HepG2 (cell line): ENCODE results near the gene PAPPA. TPM values are rescaled to one million over a fixed set of nuclear protein-coding genes. Genes with fewer than 3 reads are reported as not detected.

ENCODE experiments used
- ATAC-seq: fragments of 200-7000 bp; cut with Tn5 transposase; 3 replicates; pipeline ENCODE4 v1.9.1; 2020; ENCODE audit warnings: mild to moderate bottlenecking, moderate library complexity
- BruUV-seq: library from RNA; stranded (reverse); fragments of 400-500 nt; replicated peaks from 2 replicates; lab custom pipeline; 2021; lab: Mats Ljungman, UMichigan
- CTCF ChIA-PET: fragments of 300-600 bp; formaldehyde crosslinking; extraction: SDS; loops from one replicate; lab custom pipeline; 2021; ENCODE audit warnings: low total read pairs, inconsistent platforms, low intra/inter-chr PET ratio; lab: Yijun Ruan, JAX
- POLR2A ChIA-PET: fragments of 350-600 bp; sonication (Branson Sonifier 250); formaldehyde crosslinking; loops from one replicate; lab custom pipeline; 2020; ENCODE audit warnings: antibody characterized with exemption, inconsistent platforms; lab: Yijun Ruan, JAX
- DNase-seq: peaks from one replicate; pipeline ENCODE4 v3.0.0-alpha.2; 2015; ENCODE audit warnings: low spot score
- FAIRE-seq: peaks from 3 replicates; lab custom pipeline; 2011; peaks lifted over from hg19 to GRCh38; lab: Jason Lieb, UNC
- H2AFZ ChIP-seq: one replicate; pipeline ENCODE4 v1.6.1; 2011; ENCODE audit warnings: low read length, inconsistent platforms
- H3K27ac ChIP-seq: fragments of 300-600 bp; 3 replicates; pipeline ENCODE4 v1.8.0; 2011; ENCODE audit warnings: mixed run types, mild to moderate bottlenecking, mixed read lengths, low read length, inconsistent platforms; ENCODE audit not compliant: insufficient read depth; ENCODE audit errors: extremely low read length
- H3K27me3 ChIP-seq, 2 experiments: fragments of 200-600 bp in 1 of 2; 2 replicates in 1 of 2; 3 replicates in 1 of 2; pipeline versions ENCODE4 v1.6.0 to v1.8.0; 2011; ENCODE audit warnings: low read length in 2 of 2, mild to moderate bottlenecking in 2 of 2, moderate library complexity in 2 of 2, inconsistent platforms in 1 of 2; ENCODE audit not compliant: insufficient read depth in 2 of 2, control insufficient read depth in 1 of 2
- H3K36me3 ChIP-seq, 2 experiments: fragments of 200-600 bp in 1 of 2; replicated peaks in 1 of 2; 2 replicates in 1 of 2; 3 replicates in 1 of 2; pipeline versions ENCODE4 v1.5.1 to v1.8.0; 2011; ENCODE audit warnings: low read length in 2 of 2, inconsistent platforms in 1 of 2; ENCODE audit not compliant: insufficient read depth in 2 of 2, control insufficient read depth in 1 of 2
- H3K4me1 ChIP-seq: 2 replicates; pipeline ENCODE4 v1.5.1; 2012; ENCODE audit warnings: low read length, inconsistent platforms; ENCODE audit not compliant: insufficient read depth
- H3K4me2 ChIP-seq: 2 replicates; pipeline ENCODE4 v1.6.0; 2011; ENCODE audit warnings: low read depth, low read length, inconsistent platforms
- H3K4me3 ChIP-seq, 3 experiments: fragments of 200-600 bp in 1 of 3; sonication (generic), shearing (Covaris generic) in 1 of 3; replicated peaks in 1 of 3; 2 replicates each; pipeline ENCODE4 v1.5.1; 2011 to 2016; ENCODE audit warnings: low read length in 3 of 3, inconsistent platforms in 2 of 3, low read depth in 2 of 3, mild to moderate bottlenecking in 2 of 3, control low read depth in 1 of 3, mixed read lengths in 1 of 3; ENCODE audit not compliant: insufficient read depth in 1 of 3
- H3K79me2 ChIP-seq: one replicate; pipeline ENCODE4 v1.6.1; 2011; ENCODE audit warnings: low read length, inconsistent platforms; ENCODE audit not compliant: insufficient read depth
- H3K9ac ChIP-seq: 2 replicates; pipeline ENCODE4 v1.6.0; 2011; ENCODE audit warnings: mild to moderate bottlenecking, low read depth, low read length, inconsistent platforms; ENCODE audit not compliant: insufficient read depth
- H3K9me3 ChIP-seq: 2 replicates; pipeline ENCODE4 v1.5.1; 2012; ENCODE audit warnings: mild to moderate bottlenecking, low read length
- H4K20me1 ChIP-seq: 2 replicates; pipeline ENCODE4 v1.6.0; 2011; ENCODE audit warnings: inconsistent platforms, mild to moderate bottlenecking, low read length, moderate library complexity; ENCODE audit not compliant: insufficient read depth
- DNMT1 ChIP-seq: sonication (generic); formaldehyde crosslinking; IDR thresholded peaks from 2 replicates; pipeline ENCODE4 v1.5.1; 2020; ENCODE audit warnings: mild to moderate bottlenecking, missing genetic modification reagents
- EHMT2 ChIP-seq: fragments of 200-600 bp; sonication (generic); IDR thresholded peaks from 2 replicates; pipeline ENCODE4 v1.7.0; 2017; ENCODE audit warnings: antibody characterized with exemption, low read depth, low read length, borderline replicate concordance
- GLMP ChIP-seq: sonication (generic); formaldehyde crosslinking; IDR thresholded peaks from 2 replicates; pipeline ENCODE4 v1.9.0; 2021; ENCODE audit warnings: missing genetic modification reagents, mild to moderate bottlenecking, borderline replicate concordance
- HMGA1 ChIP-seq: sonication (generic); formaldehyde crosslinking; conservative IDR thresholded peaks from 2 replicates; pipeline ENCODE4 v1.4.0; 2020; ENCODE audit warnings: missing genetic modification reagents
- MYNN ChIP-seq: sonication (generic); formaldehyde crosslinking; IDR thresholded peaks from 2 replicates; pipeline ENCODE4 v1.4.0; 2020; ENCODE audit warnings: mild to moderate bottlenecking, low read depth, missing genetic modification reagents
- MYPOP ChIP-seq: sonication (generic); formaldehyde crosslinking; IDR thresholded peaks from 2 replicates; pipeline ENCODE4 v1.8.1; 2023; ENCODE audit warnings: mild to moderate bottlenecking, moderate library complexity, missing genetic modification reagents
- POLR2G ChIP-seq: fragments of 200-400 bp; formaldehyde crosslinking; IDR thresholded peaks from 2 replicates; pipeline ENCODE4 v1.6.1; 2018; ENCODE audit warnings: mild to moderate bottlenecking, low read depth, low read length, moderate library complexity
- RBM39 ChIP-seq: fragments of 200-400 bp; formaldehyde crosslinking; IDR thresholded peaks from one replicate; pipeline ENCODE4 v1.6.1; 2018; ENCODE audit warnings: antibody characterized with exemption, mild to moderate bottlenecking, low read depth, low read length; ENCODE audit not compliant: poor library complexity, severe bottlenecking
- RFX5 ChIP-seq: IDR thresholded peaks from 2 replicates; pipeline ENCODE4 v1.6.1; 2011; ENCODE audit warnings: low read depth, low read length, improper control_type of control experiment
- STAT5B ChIP-seq: sonication (generic); formaldehyde crosslinking; IDR thresholded peaks from 2 replicates; pipeline ENCODE4 v1.4.0; 2020; ENCODE audit warnings: missing genetic modification reagents
- TFAP4 ChIP-seq: sonication (generic); IDR thresholded peaks from 2 replicates; pipeline ENCODE4 v1.6.1; 2016; ENCODE audit warnings: low read depth, borderline replicate concordance
- ZNF747 ChIP-seq: sonication (generic); formaldehyde crosslinking; IDR thresholded peaks from 2 replicates; pipeline ENCODE4 v1.8.1; 2023; ENCODE audit warnings: missing genetic modification reagents, mild to moderate bottlenecking, borderline replicate concordance
- WGBS: methylation state at CpG from one replicate; pipeline ENCODE4 v1.1.6; 2017; ENCODE audit warnings: low lambda C conversion rate; 5-methylcytosine and 5-hydroxymethylcytosine counted together
- in situ Hi-C: cut with HindIII; loops from 2 replicates; pipeline ENCODE4 v1.10.0; 2017; ENCODE audit warnings: low pct_unique_long_range_greater_than_20kb; ENCODE audit not compliant: extremely low pct_ligation_motif_present
- intact Hi-C: fragments of 100-400 bp; cut with micrococcal nuclease; formaldehyde crosslinking; loops from one replicate; pipeline ENCODE4 v1.10.0; 2022; ENCODE audit not compliant: unreplicated experiment
- polyA plus RNA-seq, 8 experiments: library from polyadenylated mRNA; depleted of rRNA in 3 of 8; stranded (reverse) in 7 of 8; unstranded in 1 of 8; fragments of >200 nt; fragmentation: Illumina TruSeq in 4 of 8; extraction: Trizol in 4 of 8; gene quantifications; 2 replicates each; pipeline versions ENCODE4 v1.2.1 to v1.2.3, GENCODE V29; 2011 to 2016; ENCODE audit warnings: low read depth in 4 of 8, missing spikeins in 1 of 8, mixed read lengths in 1 of 8; ENCODE audit not compliant: insufficient read depth in 1 of 8
- total RNA-seq, 5 experiments: library from RNA; depleted of rRNA; stranded (reverse); fragments of >200 nt; fragmentation: Illumina TruSeq; extraction: Trizol; gene quantifications; 2 replicates each; pipeline ENCODE4 v1.2.3, GENCODE V29; 2016; ENCODE audit warnings: low read depth in 1 of 5

The PAPPA gene
- total and polyA plus RNA-seq, 2 of the 13 experiments (the other 11 are each of a cell fraction or from before 2014, with no cell fraction given), result 0.09 to 0.11 TPM

GRCh38 chr9:116286297-116286696 is 132.7 kb downstream of the PAPPA start (continued):
- TF ChIP-seq TFAP4 (no peak), ZNF747 (CRISPR knock-in tag) (no peak), HMGA1 (no peak)

- Histone ChIP-seq H3K79me2 (no peaks in the 10 kb centered on the region), H3K9me3 (no peaks in the 10 kb centered on the region), H3K4me3 (no peak overlapping the region), H3K27me3 (no peaks in the 10 kb centered on the region), H3K4me1 (no peaks in the 10 kb centered on the region), H3K4me2 (no peak overlapping the region), H2AFZ (no peak overlapping the region), H4K20me1 (no peaks in the 10 kb centered on the region), H3K27ac (no peak overlapping the region), H3K9ac (no peak overlapping the region), H3K36me3 (no peaks in the 10 kb centered on the region)
- ATAC-seq (no peak), DNase-seq (no peak), FAIRE-seq (no peak)
- in situ Hi-C loops, result no loop called here
- CTCF ChIA-PET, result no interaction called here
- TF ChIP-seq EHMT2, result no peak
- TF ChIP-seq RBM39, result no peak
- TF ChIP-seq MYPOP, result no peak
- no peak for TF ChIP-seq RFX5
- TF ChIP-seq DNMT1 (CRISPR knock-in tag), result no peak
- TF ChIP-seq MYNN (CRISPR knock-in tag), result no peak
- no peak for TF ChIP-seq POLR2G
- no peak for TF ChIP-seq GLMP (CRISPR knock-in tag)
- no peak for TF ChIP-seq STAT5B (CRISPR knock-in tag)
- WGBS, result 71% methylated on average over 4 of the region's 4 CpGs
- intact Hi-C loops, result no loop called here
- no TSS peak for BruUV-seq
- POLR2A ChIA-PET, result no interaction called here
Observed at GRCh38 chr9:116287721-116288120, 134.1 kb downstream of the PAPPA start.
